Naive thymus-derived CD4-positive, alpha-beta T cell (primary cell): Measurements from ENCODE around the gene SORCS2. TPM values are rescaled to one million over a fixed set of nuclear protein-coding genes. Genes with fewer than 3 reads are reported as not detected.

Source experiments
- ATAC-seq: fragments of 150-1000 bp; cut with Tn5 transposase; 2 replicates; pipeline ENCODE4 v1.10.0; 2021; ENCODE audit warnings: mild to moderate bottlenecking, moderate library complexity
- CTCF ChIA-PET: fragments of 350-600 bp; sonication (Branson Sonifier 250); formaldehyde crosslinking; loops from one replicate; lab custom pipeline; 2021; ENCODE audit warnings: antibody characterized with exemption; lab: Charles Lee
- POLR2A ChIA-PET: fragments of 350-600 bp; sonication (Branson Sonifier 250); formaldehyde crosslinking; loops from one replicate; lab custom pipeline; 2021; ENCODE audit warnings: antibody characterized with exemption, inconsistent platforms; lab: Charles Lee
- DNase-seq, 9 donors: peaks; one replicate each; pipeline versions ENCODE4 v3.0.0 to v3.0.0-alpha.2; 2020 to 2022; ENCODE audit warnings: mixed read lengths in 1 of 9
- H3K27ac ChIP-seq: one replicate; pipeline ENCODE4 v1.7.0; 2013; ENCODE audit warnings: mild to moderate bottlenecking, low read depth, low read length, moderate library complexity
- H3K27me3 ChIP-seq, 2 donors: one replicate each; pipeline ENCODE4 v1.7.0; 2013; ENCODE audit warnings: low read length in 2 of 2, mild to moderate bottlenecking in 2 of 2, moderate library complexity in 2 of 2; ENCODE audit not compliant: control insufficient read depth in 2 of 2, insufficient read depth in 2 of 2
- H3K36me3 ChIP-seq, 3 experiments: 1 replicate in 2 of 3; 2 replicates in 1 of 3; pipeline ENCODE4 v1.7.0; 2013; ENCODE audit warnings: low read length in 3 of 3, mild to moderate bottlenecking in 3 of 3, moderate library complexity in 1 of 3; ENCODE audit not compliant: insufficient read depth in 3 of 3, control insufficient read depth in 2 of 3
- H3K4me1 ChIP-seq, 2 donors: one replicate each; pipeline ENCODE4 v1.7.0; 2013; ENCODE audit warnings: low read length in 2 of 2, mild to moderate bottlenecking in 2 of 2, moderate library complexity in 1 of 2; ENCODE audit not compliant: control insufficient read depth in 2 of 2, insufficient read depth in 2 of 2
- H3K4me3 ChIP-seq: 2 replicates; pipeline ENCODE4 v1.7.0; 2013; ENCODE audit warnings: mild to moderate bottlenecking, low read length
- H3K9me3 ChIP-seq, 3 experiments: 1 replicate in 2 of 3; 2 replicates in 1 of 3; pipeline ENCODE4 v1.7.0; 2013; ENCODE audit warnings: low read length in 3 of 3; ENCODE audit not compliant: control insufficient read depth in 2 of 3
- H3K27ac Mint-ChIP-seq, 9 donors: one replicate each; pipeline ENCODE4 v1.8.0; 2020 to 2022; ENCODE audit warnings: mixed read lengths in 9 of 9, mild to moderate bottlenecking in 8 of 9, moderate library complexity in 5 of 9, inconsistent platforms in 2 of 9
- H3K27me3 Mint-ChIP-seq, 5 donors: one replicate each; pipeline ENCODE4 v1.8.0; 2021 to 2022; ENCODE audit warnings: mixed read lengths in 5 of 5, mild to moderate bottlenecking in 1 of 5
- H3K36me3 Mint-ChIP-seq, 5 donors: one replicate each; pipeline ENCODE4 v1.8.0; 2020 to 2022; ENCODE audit warnings: mixed read lengths in 5 of 5, mild to moderate bottlenecking in 3 of 5, inconsistent platforms in 1 of 5
- H3K4me1 Mint-ChIP-seq, 7 donors: one replicate each; pipeline ENCODE4 v1.8.0; 2020 to 2022; ENCODE audit warnings: mixed read lengths in 7 of 7, mild to moderate bottlenecking in 3 of 7, inconsistent platforms in 1 of 7
- H3K4me3 Mint-ChIP-seq, 10 donors: one replicate each; pipeline ENCODE4 v1.8.0; 2020 to 2022; ENCODE audit warnings: mild to moderate bottlenecking in 10 of 10, mixed read lengths in 10 of 10, moderate library complexity in 6 of 10, inconsistent platforms in 2 of 10
- H3K9me3 Mint-ChIP-seq, 11 donors: one replicate each; pipeline ENCODE4 v1.8.0; 2020 to 2022; ENCODE audit warnings: mixed read lengths in 11 of 11, mild to moderate bottlenecking in 4 of 11, inconsistent platforms in 1 of 11, moderate library complexity in 1 of 11
- intact Hi-C, 2 donors: fragments of 100-400 bp; cut with micrococcal nuclease; formaldehyde crosslinking; loops; one replicate each; pipeline ENCODE4 v1.15.1; 2023
- polyA plus RNA-seq, 2 donors: library from polyadenylated mRNA; unstranded; fragments of 300-500 nt; fragmentation: Illumina TruSeq; gene quantifications; one replicate each; pipeline ENCODE4 v1.2.3, GENCODE V29; 2021
- total RNA-seq, 6 experiments: library from RNA in 5 of 6; stranded (reverse) in 5 of 6; gene quantifications; 1 replicate in 5 of 6; 2 replicates in 1 of 6; pipeline ENCODE4 v1.2.3 and lab custom pipeline; 2021 to 2026

The SORCS2 gene
- total and polyA plus RNA-seq, 7 experiments from 2014 or later, result 0.10 TPM; not detected in 6

DNA sequence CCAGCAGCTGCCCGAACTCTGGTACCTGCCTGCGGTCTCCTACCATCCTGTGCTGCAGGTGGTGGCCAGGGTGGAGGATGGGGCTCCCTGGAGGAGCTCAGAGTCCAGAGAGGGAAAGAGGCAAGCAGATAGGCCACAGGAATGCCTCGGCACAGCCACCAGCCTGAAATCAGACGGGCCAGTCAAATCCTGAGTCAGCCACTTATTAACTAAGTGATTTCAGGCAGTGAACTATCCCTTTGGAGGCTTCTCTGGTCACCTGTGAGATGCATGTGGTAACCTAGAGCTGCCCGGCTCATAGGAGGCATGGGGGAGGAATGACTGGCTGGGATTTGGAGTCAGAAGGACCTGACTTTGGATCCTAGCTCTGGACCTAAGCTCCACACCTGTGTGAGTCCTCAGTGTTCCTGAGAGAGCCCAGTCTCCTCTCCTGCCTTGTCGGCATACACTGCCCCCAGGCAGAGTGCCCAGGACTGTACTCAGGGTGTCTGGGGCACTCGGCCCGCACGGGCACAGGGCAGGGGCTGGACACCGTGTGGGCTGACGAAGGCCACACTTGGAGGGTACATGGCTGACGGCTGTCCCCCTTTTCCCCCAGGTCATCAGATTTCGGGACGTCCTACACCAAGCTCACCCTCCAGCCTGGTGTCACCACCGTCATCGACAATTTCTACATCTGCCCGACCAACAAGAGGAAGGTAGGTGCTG lies 338.7 kb downstream of the SORCS2 start:
- Histone ChIP-seq H3K36me3 (no peaks in the 10 kb centered on the region), H3K27me3 (no peaks in the 10 kb centered on the region), H3K4me1 (no peaks in the 10 kb centered on the region), H3K27ac (no peak overlapping the region), H3K9me3 (no peaks in the 10 kb centered on the region), H3K4me3 (no peak overlapping the region)
- ChIA-PET POLR2A (no interaction called here), CTCF (no interaction called here)
- Mint-ChIP-seq H3K9me3 (peaks cover 0 to 6% (median 0%) of the 10 kb centered on the region in 11 donors), H3K36me3 (no peaks in the 10 kb centered on the region), H3K4me3 (no peak overlapping the region), H3K27ac (no peak overlapping the region), H3K27me3 (peaks cover 0 to 50% (median 6%) of the 10 kb centered on the region in 5 donors), H3K4me1 (no peaks in the 10 kb centered on the region)
- intact Hi-C loops, result no loop called here
- DNase-seq (no peak), ATAC-seq (no peak)

DNA sequence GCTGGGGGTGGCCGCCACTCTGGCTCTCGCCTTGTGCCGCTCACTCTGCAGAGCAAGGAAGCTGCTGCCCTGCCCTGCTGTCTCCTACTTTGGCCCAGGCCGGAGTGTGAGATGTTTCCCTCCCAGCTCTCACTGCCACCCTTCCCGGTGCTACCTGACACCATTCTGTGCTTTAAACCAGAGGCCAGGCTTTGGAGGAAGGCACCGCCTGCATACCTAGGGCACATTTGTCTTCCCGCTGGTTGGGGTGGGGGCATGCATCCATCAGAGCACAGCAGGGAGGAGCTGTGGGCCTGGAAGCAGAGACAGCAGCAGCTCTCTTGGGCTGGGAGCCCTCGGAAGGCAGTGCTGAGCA lies 339.3 kb downstream of the SORCS2 start:
- H3K4me1 Mint-ChIP-seq, result no peaks in the 10 kb centered on the region
- no peaks in the 10 kb centered on the region for H3K4me1 ChIP-seq
- peaks cover 0 to 45% (median 3%) of the 10 kb centered on the region in 5 donors for H3K27me3 Mint-ChIP-seq
- H3K4me3 Mint-ChIP-seq, result no peak overlapping the region
- H3K27ac Mint-ChIP-seq, result no peak overlapping the region
- H3K27ac ChIP-seq, result no peak overlapping the region
- no peaks in the 10 kb centered on the region for H3K27me3 ChIP-seq
- H3K9me3 Mint-ChIP-seq, result peaks cover 0 to 6% (median 0%) of the 10 kb centered on the region in 11 donors
- no peaks in the 10 kb centered on the region for H3K36me3 ChIP-seq
- no peaks in the 10 kb centered on the region for H3K36me3 Mint-ChIP-seq
- POLR2A ChIA-PET, result no interaction called here
- no peaks in the 10 kb centered on the region for H3K9me3 ChIP-seq
- H3K4me3 ChIP-seq, result no peak overlapping the region
- ATAC-seq, result no peak
- CTCF ChIA-PET, result no interaction called here
- no peak for DNase-seq
- intact Hi-C loops, result no loop called here

DNA sequence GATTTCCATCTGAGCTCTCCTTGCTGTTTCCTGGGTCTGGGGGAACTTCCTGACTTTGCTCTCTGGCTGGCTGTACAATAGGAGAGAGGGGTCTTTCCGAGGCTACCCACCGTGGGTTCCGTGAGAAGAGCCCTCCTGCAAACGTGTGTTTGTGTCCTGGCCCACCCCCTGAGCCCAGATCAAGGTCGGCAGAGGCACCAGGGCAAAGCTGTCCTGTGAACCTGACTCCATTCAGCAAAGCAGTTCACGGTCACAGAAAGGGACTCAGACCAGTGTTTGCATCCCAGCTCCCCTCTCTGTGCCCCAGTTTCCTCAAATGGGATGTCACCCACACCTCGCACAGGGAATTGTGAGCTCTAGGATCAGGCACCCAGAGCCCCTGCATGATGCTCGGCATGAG lies 339.7 kb downstream of the SORCS2 start:
- Mint-ChIP-seq H3K4me1 (no peaks in the 10 kb centered on the region), H3K4me3 (no peak overlapping the region), H3K27me3 (peaks cover 0 to 43% (median 3%) of the 10 kb centered on the region in 5 donors), H3K27ac (no peak overlapping the region), H3K36me3 (no peaks in the 10 kb centered on the region), H3K9me3 (peaks cover 0 to 6% (median 0%) of the 10 kb centered on the region in 11 donors)
- Histone ChIP-seq H3K27ac (no peak overlapping the region), H3K27me3 (no peaks in the 10 kb centered on the region), H3K4me3 (no peak overlapping the region), H3K9me3 (no peaks in the 10 kb centered on the region), H3K36me3 (no peaks in the 10 kb centered on the region), H3K4me1 (no peaks in the 10 kb centered on the region)
- no peak for DNase-seq
- no peak for ATAC-seq
- CTCF ChIA-PET, result no interaction called here
- intact Hi-C loops, result no loop called here
- POLR2A ChIA-PET, result no interaction called here

DNA sequence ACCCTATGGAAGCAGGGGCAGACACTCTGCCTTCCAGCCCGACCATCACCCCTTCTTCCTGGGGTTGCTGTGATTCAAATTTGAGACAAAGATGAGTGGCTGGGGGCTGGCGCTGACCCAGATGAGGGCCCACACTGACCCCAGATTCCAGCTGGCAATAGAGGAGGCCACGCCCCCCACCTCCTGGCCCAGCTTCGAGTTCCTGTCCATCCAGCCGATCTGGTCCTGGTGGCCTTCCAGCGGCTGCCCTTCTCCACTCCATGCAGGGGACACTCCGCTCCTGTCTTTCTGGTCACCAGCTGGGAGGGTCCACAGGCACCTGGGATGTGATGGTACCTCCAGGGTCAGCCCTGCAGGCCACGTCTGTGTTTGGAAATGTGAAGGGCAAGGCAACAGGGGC lies 340.9 kb downstream of the SORCS2 start:
- peaks cover 0 to 6% (median 0%) of the 10 kb centered on the region in 11 donors for H3K9me3 Mint-ChIP-seq
- POLR2A ChIA-PET, result no interaction called here
- ATAC-seq (no peak), DNase-seq (no peak)
- no peaks in the 10 kb centered on the region for H3K27me3 ChIP-seq
- no peaks in the 10 kb centered on the region for H3K4me1 Mint-ChIP-seq
- CTCF ChIA-PET, result no interaction called here
- H3K36me3 ChIP-seq, result no peaks in the 10 kb centered on the region
- intact Hi-C loops, result no loop called here
- no peaks in the 10 kb centered on the region for H3K4me1 ChIP-seq
- no peak overlapping the region for H3K4me3 ChIP-seq
- no peaks in the 10 kb centered on the region for H3K9me3 ChIP-seq
- no peak overlapping the region for H3K4me3 Mint-ChIP-seq
- peaks cover 0 to 31% (median 3%) of the 10 kb centered on the region in 5 donors for H3K27me3 Mint-ChIP-seq
- no peak overlapping the region for H3K27ac Mint-ChIP-seq
- no peaks in the 10 kb centered on the region for H3K36me3 Mint-ChIP-seq
- H3K27ac ChIP-seq, result no peak overlapping the region

DNA sequence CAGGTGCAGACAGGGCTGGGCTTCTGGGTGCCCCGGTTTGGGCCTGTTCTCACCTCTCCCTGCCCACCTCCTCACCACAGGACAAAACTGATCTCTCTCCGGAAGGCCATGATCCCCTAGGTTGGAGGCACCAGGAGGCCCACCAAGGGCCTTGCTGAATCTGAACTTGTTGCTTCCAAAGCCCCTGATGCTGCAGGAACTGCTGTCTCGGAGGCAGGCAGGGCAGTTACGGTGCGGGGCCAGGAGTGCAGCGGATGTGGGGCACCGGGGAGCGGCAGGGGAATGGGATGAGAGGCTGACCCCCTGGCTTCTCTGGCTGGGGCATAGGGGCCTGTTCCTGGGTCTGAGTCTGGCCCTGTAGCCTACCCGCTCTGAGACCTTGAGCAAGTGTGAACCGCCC lies 342.8 kb downstream of the SORCS2 start:
- Histone ChIP-seq H3K36me3 (no peaks in the 10 kb centered on the region), H3K27me3 (no peaks in the 10 kb centered on the region), H3K27ac (no peak overlapping the region), H3K4me1 (peaks cover 0 to 5% of the 10 kb centered on the region in 2 donors), H3K9me3 (peaks cover 0 to 11% (median 0%) of the 10 kb centered on the region in 3 experiments), H3K4me3 (no peak overlapping the region)
- no peak for ATAC-seq
- Mint-ChIP-seq H3K36me3 (peaks cover 0 to under 1% (median 0%) of the 10 kb centered on the region in 5 donors), H3K4me1 (peaks cover 0 to 5% (median 0%) of the 10 kb centered on the region in 7 donors), H3K9me3 (peaks cover 0 to 7% (median 2%) of the 10 kb centered on the region in 11 donors), H3K4me3 (no peak overlapping the region), H3K27ac (no peak overlapping the region), H3K27me3 (peaks cover 0 to 20% (median 0%) of the 10 kb centered on the region in 5 donors)
- intact Hi-C loops, result no loop called here
- no peak for DNase-seq
- CTCF ChIA-PET, result no interaction called here
- POLR2A ChIA-PET, result no interaction called here

DNA sequence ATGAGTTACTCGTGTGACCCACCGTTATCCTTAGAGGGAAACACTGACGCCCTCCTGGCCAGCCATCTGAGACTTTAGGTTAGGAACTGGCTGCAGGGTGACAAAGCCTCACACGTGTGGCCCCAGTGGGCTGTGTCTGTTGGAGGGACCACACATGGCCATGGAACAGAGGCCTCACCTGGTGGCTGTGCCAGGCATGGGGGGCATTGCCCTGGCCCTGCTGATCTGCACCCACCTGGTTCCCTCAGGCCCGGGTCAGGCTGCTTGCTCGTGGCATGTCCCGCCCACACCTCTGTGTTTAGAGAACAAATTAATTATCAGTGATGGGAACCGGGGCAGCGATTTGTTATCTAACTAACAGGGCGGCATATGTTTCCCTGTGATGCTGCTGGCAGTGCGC lies 343.3 kb downstream of the SORCS2 start:
- peaks cover 0 to 5% of the 10 kb centered on the region in 2 donors for H3K4me1 ChIP-seq
- intact Hi-C loops, result no loop called here
- H3K36me3 Mint-ChIP-seq, result peaks cover 0 to 1% (median 0%) of the 10 kb centered on the region in 5 donors
- H3K36me3 ChIP-seq, result no peaks in the 10 kb centered on the region
- peaks cover 0 to 19% (median 0%) of the 10 kb centered on the region in 5 donors for H3K27me3 Mint-ChIP-seq
- ChIA-PET CTCF (no interaction called here), POLR2A (no interaction called here)
- ATAC-seq (no peak), DNase-seq (no peak)
- H3K27ac ChIP-seq, result no peak overlapping the region
- no peaks in the 10 kb centered on the region for H3K27me3 ChIP-seq
- H3K27ac Mint-ChIP-seq, result no peak overlapping the region
- H3K4me3 Mint-ChIP-seq, result no peak overlapping the region
- no peak overlapping the region for H3K4me3 ChIP-seq
- peaks cover 0 to 11% (median 0%) of the 10 kb centered on the region in 3 experiments for H3K9me3 ChIP-seq
- peaks cover 0 to 9% (median 2%) of the 10 kb centered on the region in 11 donors for H3K9me3 Mint-ChIP-seq
- peaks cover 0 to 5% (median 0%) of the 10 kb centered on the region in 7 donors for H3K4me1 Mint-ChIP-seq

DNA sequence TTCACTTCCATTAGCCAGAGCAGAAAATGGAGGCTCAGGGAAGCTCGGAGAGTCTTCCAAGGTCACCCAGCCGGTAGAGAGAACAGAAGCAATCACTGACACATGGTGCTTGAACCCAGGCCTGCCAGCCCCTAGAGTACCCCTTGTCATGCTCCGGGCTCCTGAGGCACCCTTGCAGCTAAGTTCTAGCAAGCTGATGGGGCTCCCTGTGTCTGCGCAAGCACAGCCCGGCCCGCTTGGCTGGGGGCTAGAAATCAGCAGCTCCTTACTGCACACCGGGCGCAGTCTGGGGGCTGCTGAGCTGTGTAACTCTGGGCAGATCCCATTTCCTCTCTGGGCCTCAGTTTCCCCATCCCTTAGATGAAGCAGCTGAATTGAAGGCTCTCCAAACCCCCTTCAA lies 344.5 kb downstream of the SORCS2 start:
- Histone ChIP-seq H3K4me3 (no peak overlapping the region), H3K27ac (no peak overlapping the region), H3K27me3 (no peaks in the 10 kb centered on the region), H3K4me1 (peaks cover 0 to 5% of the 10 kb centered on the region in 2 donors), H3K9me3 (peaks cover 0 to 11% (median 0%) of the 10 kb centered on the region in 3 experiments), H3K36me3 (no peaks in the 10 kb centered on the region)
- ATAC-seq (no peak), DNase-seq (no peak)
- peaks cover 0 to 1% (median 0%) of the 10 kb centered on the region in 5 donors for H3K36me3 Mint-ChIP-seq
- no peak overlapping the region for H3K4me3 Mint-ChIP-seq
- intact Hi-C loops, result no loop called here
- CTCF ChIA-PET, result no interaction called here
- peaks cover 0 to 9% (median 2%) of the 10 kb centered on the region in 11 donors for H3K9me3 Mint-ChIP-seq
- H3K27ac Mint-ChIP-seq, result no peak overlapping the region
- POLR2A ChIA-PET, result no interaction called here
- H3K4me1 Mint-ChIP-seq, result peaks cover 0 to 5% (median 0%) of the 10 kb centered on the region in 7 donors
- peaks cover 0 to 11% (median 0%) of the 10 kb centered on the region in 5 donors for H3K27me3 Mint-ChIP-seq
